Muscle of back (tissue), 11 donors: ENCODE results near the gene FGD5. TPM values are rescaled to one million over a fixed set of nuclear protein-coding genes. Genes with fewer than 3 reads are reported as not detected.

ENCODE experiments used
- DNase-seq, 3 donors: peaks; one replicate each; pipeline versions ENCODE4 v3.0.0 to v3.0.0-alpha.2; 2013
- polyA plus RNA-seq, 10 donors: library from polyadenylated mRNA; unstranded; fragments of 120-200 nt; gene quantifications; one replicate each; pipeline ENCODE4 v1.2.1, GENCODE V29; 2013; ENCODE audit not compliant: insufficient read length in 10 of 10

FGD5 gene
- polyA plus RNA-seq, 10 donors, result 17.2 to 28.6 (median 20.1) TPM

DNA sequence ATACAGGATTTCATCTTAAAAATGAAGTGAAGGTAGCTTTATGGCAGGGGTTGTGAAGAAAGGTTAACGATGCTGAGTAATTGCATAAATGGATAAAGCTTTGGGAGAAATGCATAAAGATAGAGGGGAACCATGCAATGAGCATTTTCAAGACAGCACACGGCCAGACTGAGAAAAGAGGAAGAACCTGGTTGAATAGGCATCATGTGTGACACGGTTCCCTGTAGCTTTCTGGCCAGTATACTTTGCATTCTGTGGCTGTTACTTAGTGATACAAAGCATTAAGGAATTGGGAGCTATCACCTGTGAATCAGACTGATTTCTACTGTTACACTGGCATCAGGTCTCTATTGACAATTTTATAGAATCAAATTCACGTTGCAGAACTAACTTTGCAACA is 161.9 kb downstream of the FGD5 start:
- DNase-seq, result no peak

Other genes starting within 250 kb of the FGD5 start
- 10 to 100 TPM; 15.4 to 23.5 (median 17.4) TPM for gene CCDC174, start 167.2 kb upstream of the FGD5 start, polyA plus RNA-seq
- gene C3orf20, start 143.8 kb upstream of the FGD5 start, polyA plus RNA-seq, result under 1 TPM in 9 of 10 donors, not detected in 1; 0.12 to 0.24 (median 0.18) TPM
- gene NR2C2, start 128.6 kb downstream of the FGD5 start, polyA plus RNA-seq, result 10 to 100 TPM; 25.7 to 43.4 (median 33.8) TPM
- 10 to 100 TPM; 34.6 to 61.7 (median 42.8) TPM for gene MRPS25, start 246.4 kb downstream of the FGD5 start, polyA plus RNA-seq